ENCODE results near the gene PARD6B. TPM values are rescaled to one million over a fixed set of nuclear protein-coding genes. Genes with fewer than 3 reads are reported as not detected.
"Not testable (repeated sequence)": the region's sequence is repeated elsewhere in the genome, so short reads cannot be mapped to it uniquely, and the experiment has no call there.

PARD6B gene
- total RNA-seq, 1 experiment from 2014 or later: 2.4 TPM

GRCh38 chr20:50756447-50756846 is 25.1 kb downstream of the PARD6B start:
- Histone ChIP-seq H3K9me3 (no peaks in the 10 kb centered on the region), H3K4me3 (no peak overlapping the region), H3K27me3 (no peaks in the 10 kb centered on the region), H3K36me3 (no peaks in the 10 kb centered on the region)
- DNase-seq: no peak

- H3K36me3 ChIP-seq: no peaks in the 10 kb centered on the region
- H3K27me3 ChIP-seq: no peaks in the 10 kb centered on the region
- DNase-seq: no peak
- no peaks in the 10 kb centered on the region for H3K9me3 ChIP-seq
- no peak overlapping the region for H3K4me3 ChIP-seq
Observed at GRCh38 chr20:50758469-50758868, 27.1 kb downstream of the PARD6B start.

GRCh38 chr20:50758992-50759391 is 27.6 kb downstream of the PARD6B start:
- no peaks in the 10 kb centered on the region for H3K27me3 ChIP-seq
- no peak overlapping the region for H3K4me3 ChIP-seq
- no peak for DNase-seq
- no peaks in the 10 kb centered on the region for H3K36me3 ChIP-seq
- H3K9me3 ChIP-seq: no peaks in the 10 kb centered on the region

- Histone ChIP-seq H3K27me3 (no peaks in the 10 kb centered on the region), H3K4me3 (no peak overlapping the region), H3K36me3 (no peaks in the 10 kb centered on the region), H3K9me3 (no peaks in the 10 kb centered on the region)
- DNase-seq: no peak
Observed at GRCh38 chr20:50759678-50760077, 28.3 kb downstream of the PARD6B start.

- H3K27me3 ChIP-seq: no peaks in the 10 kb centered on the region
- no peaks in the 10 kb centered on the region for H3K36me3 ChIP-seq
- DNase-seq: peak; percentile 43
- no peaks in the 10 kb centered on the region for H3K9me3 ChIP-seq
- H3K4me3 ChIP-seq: no peak overlapping the region
Observed at GRCh38 chr20:50762045-50762422, 30.7 kb downstream of the PARD6B start.

- no peaks in the 10 kb centered on the region for H3K36me3 ChIP-seq
- DNase-seq: peak; percentile 99
- no peaks in the 10 kb centered on the region for H3K9me3 ChIP-seq
- H3K4me3 ChIP-seq: no peak overlapping the region
- no peaks in the 10 kb centered on the region for H3K27me3 ChIP-seq
Observed at GRCh38 chr20:50762435-50763220, 31.2 kb downstream of the PARD6B start.

GRCh38 chr20:50763550-50764458 is 32.4 kb downstream of the PARD6B start:
- DNase-seq, H3K27me3 ChIP-seq, H3K36me3 ChIP-seq, H3K4me3 ChIP-seq, H3K9me3 ChIP-seq: not testable (repeated sequence)

- peak; percentile 53 for DNase-seq
- not testable (repeated sequence) for H3K9me3 ChIP-seq, H3K4me3 ChIP-seq, H3K27me3 ChIP-seq, H3K36me3 ChIP-seq
Observed at GRCh38 chr20:50765251-50765650, 33.9 kb downstream of the PARD6B start.

- H3K4me3 ChIP-seq: no peak overlapping the region
- no peaks in the 10 kb centered on the region for H3K36me3 ChIP-seq
- H3K9me3 ChIP-seq: no peaks in the 10 kb centered on the region
- H3K27me3 ChIP-seq: no peaks in the 10 kb centered on the region
- DNase-seq: no peak
Observed at GRCh38 chr20:50765674-50766073, 34.3 kb downstream of the PARD6B start.

GRCh38 chr20:50766955-50767809 is 35.8 kb downstream of the PARD6B start:
- not testable (repeated sequence) for H3K36me3 ChIP-seq, H3K4me3 ChIP-seq, H3K9me3 ChIP-seq, H3K27me3 ChIP-seq, DNase-seq

- H3K36me3 ChIP-seq, DNase-seq, H3K4me3 ChIP-seq, H3K9me3 ChIP-seq, H3K27me3 ChIP-seq: not testable (repeated sequence)
Observed at GRCh38 chr20:50768991-50769390, 37.6 kb downstream of the PARD6B start.

- H3K9me3 ChIP-seq, H3K4me3 ChIP-seq, DNase-seq, H3K27me3 ChIP-seq, H3K36me3 ChIP-seq: not testable (repeated sequence)
Observed at GRCh38 chr20:50769551-50770085, 38.2 kb downstream of the PARD6B start.

- not testable (repeated sequence) for H3K4me3 ChIP-seq, H3K27me3 ChIP-seq, H3K9me3 ChIP-seq, H3K36me3 ChIP-seq
- DNase-seq: peak; percentile 88
Observed at GRCh38 chr20:50771419-50772080, 40.2 kb downstream of the PARD6B start.

- no peak for DNase-seq
- Histone ChIP-seq H3K9me3 (no peaks in the 10 kb centered on the region), H3K27me3 (no peaks in the 10 kb centered on the region), H3K4me3 (no peak overlapping the region), H3K36me3 (no peaks in the 10 kb centered on the region)
Observed at GRCh38 chr20:50772420-50773185, 41.2 kb downstream of the PARD6B start.

- H3K36me3 ChIP-seq: no peaks in the 10 kb centered on the region
- H3K27me3 ChIP-seq: no peaks in the 10 kb centered on the region
- DNase-seq: no peak
- H3K4me3 ChIP-seq: no peak overlapping the region
- no peaks in the 10 kb centered on the region for H3K9me3 ChIP-seq
Observed at GRCh38 chr20:50774515-50774914, 43.1 kb downstream of the PARD6B start.
